SJCRH30 (cell line): ENCODE measurements around the gene AK1. TPM values are rescaled to one million over a fixed set of nuclear protein-coding genes. Genes with fewer than 3 reads are reported as not detected.

Source experiments
- DNase-seq, 2 experiments: peaks; one replicate each; pipeline ENCODE4 v3.0.0-alpha.2; 2015 to 2020
- H3K27ac ChIP-seq: fragments of 250-450 bp; sonication (Bioruptor Pico); 2 replicates; pipeline ENCODE4 v1.5.1; 2020; ENCODE audit warnings: mild to moderate bottlenecking, moderate library complexity
- H3K27me3 ChIP-seq: fragments of 250-450 bp; sonication (Bioruptor Pico); 2 replicates; pipeline ENCODE4 v1.5.1; 2020; ENCODE audit warnings: mild to moderate bottlenecking, moderate library complexity
- H3K36me3 ChIP-seq: fragments of 250-450 bp; sonication (Bioruptor Pico); 2 replicates; pipeline ENCODE4 v1.5.1; 2020; ENCODE audit warnings: mild to moderate bottlenecking, moderate library complexity
- H3K4me1 ChIP-seq: fragments of 250-450 bp; sonication (Bioruptor Pico); 2 replicates; pipeline ENCODE4 v1.5.1; 2020; ENCODE audit warnings: mild to moderate bottlenecking, moderate library complexity
- H3K4me3 ChIP-seq: fragments of 250-450 bp; sonication (Bioruptor Pico); 2 replicates; pipeline ENCODE4 v1.5.1; 2020; ENCODE audit warnings: mild to moderate bottlenecking, moderate library complexity
- H3K9me3 ChIP-seq: fragments of 250-450 bp; sonication (Bioruptor Pico); replicated peaks from 2 replicates; pipeline ENCODE4 v1.5.1; 2020; ENCODE audit warnings: mild to moderate bottlenecking, moderate library complexity
- total RNA-seq: library from RNA; depleted of rRNA; stranded (reverse); fragments of >200 nt; shearing (Covaris generic); gene quantifications from 2 replicates; pipeline ENCODE4 v1.2.3, GENCODE V29; 2014

Gene AK1
- total RNA-seq, 1 experiment from 2014 or later: 31.4 TPM

DNA sequence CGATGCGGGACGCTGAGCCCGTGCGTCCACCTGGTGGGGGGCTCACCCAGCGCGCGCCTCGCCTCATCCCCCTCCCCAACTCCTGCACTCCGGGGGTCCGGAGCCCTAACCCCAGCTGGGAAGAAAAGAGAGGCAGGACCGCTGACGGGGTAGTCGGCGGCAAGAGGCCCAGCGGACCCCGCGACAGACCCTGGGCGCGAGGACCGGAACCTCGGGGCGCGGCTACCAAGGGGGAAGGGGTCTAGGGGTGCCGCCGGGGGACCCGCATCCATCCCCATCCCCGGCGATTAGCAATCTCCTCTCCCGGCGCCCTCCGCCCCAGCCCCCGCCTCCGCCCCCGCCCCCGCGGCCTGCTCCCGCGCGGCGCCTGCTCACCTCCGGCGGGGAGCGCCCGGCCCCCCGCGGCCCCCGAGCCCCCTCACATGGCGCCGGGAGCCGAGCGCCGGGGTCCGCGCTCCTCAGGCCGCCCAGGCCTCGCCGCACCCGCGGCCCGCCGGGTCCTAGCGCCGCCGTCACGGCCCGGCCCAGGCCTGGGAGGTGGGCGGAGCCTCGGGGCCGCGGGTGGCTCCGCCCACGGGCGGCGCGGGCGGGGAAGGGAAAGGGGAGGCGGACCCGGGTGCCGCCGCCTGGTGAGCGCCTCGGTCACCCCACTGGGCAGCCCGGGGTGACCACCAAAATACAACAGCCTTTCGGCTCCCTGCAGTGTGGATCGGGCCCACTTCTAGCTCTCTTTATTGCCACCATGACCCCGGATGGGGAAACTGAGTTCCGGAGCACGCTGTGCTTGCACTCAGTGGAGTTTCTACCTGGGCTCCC, 21.9 kb upstream of the AK1 start, which contains the start of gene ST6GALNAC6:
TSS of gene ST6GALNAC6 (minus strand) at position 476 of the 816 bp plus-strand sequence. CDS start 1,622 bp downstream, outside the sequence.
- Histone ChIP-seq H3K4me1 (peaks cover 28% of the 10 kb centered on the region), H3K36me3 (peaks cover 27% of the 10 kb centered on the region), H3K9me3 (0 out of 2 replicates have a peak, but pooled peaks cover 4% of the 10 kb centered on the region), H3K4me3 (peak within 1 kb of the TSS; percentile 100), H3K27me3 (no peaks in the 10 kb centered on the region), H3K27ac (peak within 1 kb of the TSS; percentile 83)
- DNase-seq: peak; percentile 76 to 87

DNA sequence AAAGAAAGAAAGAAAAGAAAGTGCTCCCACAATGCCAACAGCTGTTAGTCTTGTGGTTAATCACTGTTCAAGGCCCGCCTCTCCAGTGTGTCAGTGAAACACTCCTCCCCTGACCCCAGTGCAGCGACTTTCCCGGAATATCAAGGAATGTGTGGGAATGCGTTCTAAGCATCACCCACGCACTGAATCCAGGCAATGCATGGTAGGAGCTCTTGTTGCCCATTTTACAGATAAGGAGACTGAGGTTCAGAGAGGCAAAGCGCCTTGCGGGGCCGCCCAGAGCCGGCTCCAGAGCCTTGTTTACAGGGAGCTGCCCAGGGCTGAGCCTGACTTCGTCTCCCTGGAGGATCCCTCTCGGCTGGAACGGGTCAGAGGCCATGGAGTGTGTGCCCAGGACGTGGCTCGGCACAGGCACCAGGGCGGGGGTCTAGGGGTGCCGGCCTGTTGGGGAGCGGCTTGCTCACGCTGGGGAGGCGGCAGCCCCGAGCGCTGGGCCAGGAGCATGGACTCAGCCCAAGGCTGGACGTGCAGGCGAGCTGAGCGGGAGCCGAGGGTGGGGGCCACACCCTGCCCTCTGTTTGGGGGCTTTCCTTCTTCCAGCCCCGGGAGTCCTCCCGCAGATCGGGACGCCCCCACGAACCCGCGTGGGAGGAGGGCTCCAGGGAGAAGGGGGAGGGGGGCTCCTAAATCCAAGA, 21.1 kb upstream of the AK1 start:
- peaks cover 35% of the 10 kb centered on the region for H3K36me3 ChIP-seq
- peak overlapping the region; percentile 83 for H3K27ac ChIP-seq
- H3K4me3 ChIP-seq: peak overlapping the region; percentile 100
- peak; percentile 70 to 77 for DNase-seq
- H3K27me3 ChIP-seq: no peaks in the 10 kb centered on the region
- H3K4me1 ChIP-seq: peaks cover 25% of the 10 kb centered on the region
- 0 out of 2 replicates have a peak, but pooled peaks cover 4% of the 10 kb centered on the region for H3K9me3 ChIP-seq

DNA sequence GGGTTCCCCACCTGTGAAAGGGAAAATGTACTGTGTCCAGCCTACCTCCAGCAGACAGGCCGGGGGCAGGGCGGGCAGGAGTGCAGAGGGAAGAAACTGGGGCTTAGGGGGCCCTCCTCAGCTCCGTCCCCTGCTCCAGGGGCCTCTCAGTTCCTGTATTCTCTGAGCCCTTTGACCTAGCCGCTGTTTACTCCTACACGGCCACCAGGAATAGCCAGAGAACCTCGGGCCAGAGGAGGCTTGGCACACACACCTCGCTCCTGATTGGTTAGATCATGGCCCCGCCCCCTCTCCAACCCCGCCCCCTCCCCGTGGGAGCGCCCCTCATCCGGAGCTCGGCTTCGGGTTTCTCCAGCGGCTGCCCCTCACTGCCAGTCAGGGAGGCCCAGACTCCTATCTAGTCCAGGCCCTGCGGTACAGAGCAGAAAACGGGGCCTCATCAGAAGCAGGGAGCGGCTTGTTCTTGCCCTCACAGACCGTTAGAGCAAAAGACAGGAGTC, 19.8 kb upstream of the AK1 start:
- no peaks in the 10 kb centered on the region for H3K27me3 ChIP-seq
- H3K4me3 ChIP-seq: no peak overlapping the region
- H3K36me3 ChIP-seq: peaks cover 48% of the 10 kb centered on the region
- H3K9me3 ChIP-seq: 0 out of 2 replicates have a peak, but pooled peaks cover 4% of the 10 kb centered on the region
- DNase-seq: peak; percentile 92 to 94
- H3K27ac ChIP-seq: no peak overlapping the region; the same call in 1 of the 2 replicates
- peaks cover 19% of the 10 kb centered on the region for H3K4me1 ChIP-seq

DNA sequence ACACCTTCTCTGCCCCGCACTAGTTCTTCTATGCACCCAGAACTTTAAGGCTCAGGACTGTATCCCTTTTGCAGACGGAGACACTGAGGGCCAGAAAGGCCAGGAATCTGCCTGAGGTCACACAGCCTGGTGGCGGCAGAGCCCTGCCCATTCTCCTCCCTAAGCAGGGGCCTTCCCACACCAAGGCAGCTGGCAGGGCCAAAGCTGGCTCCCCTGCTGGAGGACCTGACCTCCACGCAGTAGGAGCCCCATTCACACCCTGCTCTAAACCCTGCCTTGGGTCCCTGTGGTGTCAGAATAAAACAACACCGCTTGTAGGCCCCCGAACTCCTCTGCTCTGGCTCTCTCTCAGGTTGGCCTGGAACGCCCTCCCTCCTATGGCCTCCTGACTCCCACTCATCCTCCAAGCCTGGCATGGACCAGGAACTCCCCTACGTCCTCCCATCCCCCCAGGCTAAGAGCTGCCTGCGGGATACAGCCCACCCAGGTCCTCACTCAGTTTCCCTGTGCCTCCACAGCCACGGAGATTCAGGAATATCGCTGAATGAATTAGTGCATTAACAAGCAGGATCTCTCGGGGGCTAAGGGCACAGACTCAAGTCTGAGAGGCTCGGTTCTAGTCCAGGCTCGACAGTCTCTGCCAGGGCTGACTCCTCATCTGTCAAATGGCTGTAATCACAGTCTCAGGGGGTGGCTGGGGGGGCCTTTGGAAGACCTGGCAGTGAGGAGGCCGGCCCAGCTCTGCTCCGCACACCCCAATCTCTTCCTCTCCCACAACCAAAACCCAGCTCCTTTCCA, 19.1 kb upstream of the AK1 start:
- no peak for DNase-seq
- H3K4me1 ChIP-seq: peaks cover 19% of the 10 kb centered on the region
- no peak overlapping the region for H3K27ac ChIP-seq
- no peaks in the 10 kb centered on the region for H3K27me3 ChIP-seq
- 0 out of 2 replicates have a peak, but pooled peaks cover 4% of the 10 kb centered on the region for H3K9me3 ChIP-seq
- peaks cover 50% of the 10 kb centered on the region for H3K36me3 ChIP-seq
- no peak overlapping the region for H3K4me3 ChIP-seq

DNA sequence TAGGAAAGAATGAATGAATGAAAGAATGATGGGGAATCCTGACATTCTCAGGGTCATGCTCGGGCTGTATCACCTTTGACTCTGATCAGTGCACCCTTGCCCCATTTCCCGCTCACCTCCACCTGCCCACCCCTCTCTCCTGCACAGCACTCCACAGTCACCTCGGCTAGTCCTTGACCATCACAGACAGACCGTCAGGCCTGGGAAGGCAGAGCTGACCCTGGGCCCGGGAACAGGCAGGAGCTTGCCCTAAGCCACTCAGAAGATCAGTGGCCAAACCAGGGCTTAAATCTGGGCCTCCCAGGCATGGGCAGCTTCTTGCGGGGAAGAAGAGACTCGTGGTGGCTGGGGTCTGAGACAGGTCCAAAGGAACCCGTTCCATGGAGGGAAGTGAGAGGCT, 18.3 kb upstream of the AK1 start:
- H3K27ac ChIP-seq: no peak overlapping the region
- no peak overlapping the region for H3K4me3 ChIP-seq
- H3K9me3 ChIP-seq: 0 out of 2 replicates have a peak, but pooled peaks cover 4% of the 10 kb centered on the region
- peaks cover 16% of the 10 kb centered on the region for H3K4me1 ChIP-seq
- no peaks in the 10 kb centered on the region for H3K27me3 ChIP-seq
- no peak for DNase-seq
- peaks cover 53% of the 10 kb centered on the region for H3K36me3 ChIP-seq

DNA sequence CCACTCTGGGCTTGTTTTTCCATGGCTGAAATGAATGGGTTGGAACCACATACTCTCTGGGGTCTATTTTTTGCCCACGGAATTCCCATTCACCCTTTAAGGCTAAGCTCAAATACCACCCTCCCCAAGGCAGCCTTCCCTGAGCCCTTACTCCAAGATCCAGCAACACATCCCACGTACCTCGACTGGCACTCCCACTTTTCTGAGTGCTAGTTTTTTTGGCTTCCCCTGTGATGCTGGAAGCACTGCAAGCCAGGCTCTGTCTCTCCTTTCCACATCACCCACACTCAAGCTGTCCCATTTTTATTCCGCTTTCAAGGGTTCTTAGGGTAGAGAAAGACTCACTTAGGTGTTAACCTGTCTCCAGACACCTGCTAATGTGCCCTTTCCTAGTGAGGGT, 15.9 kb upstream of the AK1 start:
- Histone ChIP-seq H3K36me3 (peaks cover 58% of the 10 kb centered on the region), H3K9me3 (0 out of 2 replicates have a peak, but pooled peaks cover 4% of the 10 kb centered on the region), H3K27ac (no peak overlapping the region), H3K4me1 (peaks cover 10% of the 10 kb centered on the region), H3K27me3 (no peaks in the 10 kb centered on the region), H3K4me3 (no peak overlapping the region)
- no peak for DNase-seq

DNA sequence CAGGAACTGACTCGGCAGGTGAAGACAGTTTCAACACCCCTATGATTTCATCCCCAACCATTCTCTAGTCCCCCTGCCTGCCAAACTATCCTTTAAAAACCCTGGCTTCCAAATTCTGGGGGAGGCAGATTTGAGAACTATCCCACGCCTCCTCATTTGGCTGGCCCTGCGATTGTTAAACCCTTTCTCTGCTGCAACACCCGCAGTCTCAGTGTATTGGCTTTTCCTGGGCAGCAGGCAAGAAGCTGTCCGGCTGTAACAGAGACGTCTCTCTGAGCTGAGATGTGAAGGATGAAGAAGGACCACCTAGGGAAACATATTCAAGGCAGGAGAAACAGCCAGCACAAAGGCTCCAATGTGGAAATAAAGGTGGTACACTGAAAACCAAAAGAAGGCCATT, 15.4 kb upstream of the AK1 start:
- peaks cover 58% of the 10 kb centered on the region for H3K36me3 ChIP-seq
- peaks cover 7% of the 10 kb centered on the region for H3K4me1 ChIP-seq
- no peak overlapping the region for H3K4me3 ChIP-seq
- H3K9me3 ChIP-seq: 0 out of 2 replicates have a peak, but pooled peaks cover 4% of the 10 kb centered on the region
- H3K27ac ChIP-seq: no peak overlapping the region
- no peaks in the 10 kb centered on the region for H3K27me3 ChIP-seq
- DNase-seq: no peak

DNA sequence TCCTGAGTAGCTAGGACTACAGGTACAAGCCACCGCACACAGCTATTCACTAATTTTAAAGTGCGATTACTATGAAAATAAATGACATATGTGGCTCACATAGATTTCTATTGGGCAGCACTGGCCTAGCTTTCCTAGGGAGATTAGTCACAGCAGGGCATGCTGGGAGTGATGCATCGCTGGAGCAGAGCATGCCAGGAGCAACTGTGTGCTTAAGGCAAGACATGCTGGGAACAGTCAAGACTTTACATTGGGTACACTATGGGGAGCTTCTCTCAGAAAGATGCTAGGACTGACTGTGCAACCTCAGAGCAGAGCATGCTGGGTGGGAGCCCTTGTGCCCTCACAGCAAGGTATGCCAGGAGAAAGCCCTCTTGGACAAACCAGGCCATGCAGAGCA, 12.6 kb upstream of the AK1 start:
- Histone ChIP-seq H3K4me3 (no peak overlapping the region), H3K27me3 (no peaks in the 10 kb centered on the region), H3K36me3 (peaks cover 51% of the 10 kb centered on the region), H3K9me3 (0 out of 2 replicates have a peak, but pooled peaks cover 4% of the 10 kb centered on the region), H3K27ac (no peak overlapping the region), H3K4me1 (peaks cover 1% of the 10 kb centered on the region; the same call in 1 of the 2 replicates)
- no peak for DNase-seq

DNA sequence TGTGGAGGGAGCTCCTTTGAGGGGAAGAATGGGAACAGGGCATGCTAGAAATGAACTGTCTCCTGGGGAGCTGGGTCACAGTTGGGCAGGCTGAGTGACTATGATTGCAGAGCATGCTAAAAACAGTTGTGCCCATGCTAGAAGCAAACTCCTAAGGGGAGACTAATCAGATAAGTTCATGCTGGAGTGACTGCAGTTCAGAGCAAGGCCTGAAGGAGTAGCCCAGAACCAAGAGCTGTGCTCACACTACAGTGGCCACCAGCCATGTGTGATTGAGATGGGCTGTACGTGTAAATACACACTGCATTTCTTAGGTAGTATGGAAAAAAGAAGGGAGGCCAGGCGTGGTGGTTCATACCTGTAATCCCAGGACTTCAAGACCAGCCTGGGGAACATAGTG, 10.3 kb upstream of the AK1 start:
- Histone ChIP-seq H3K27me3 (no peaks in the 10 kb centered on the region), H3K9me3 (no peaks in the 10 kb centered on the region), H3K27ac (no peak overlapping the region), H3K4me3 (no peak overlapping the region), H3K4me1 (peaks cover 12% of the 10 kb centered on the region; the same call in 1 of the 2 replicates), H3K36me3 (peaks cover 28% of the 10 kb centered on the region)
- DNase-seq: no peak

DNA sequence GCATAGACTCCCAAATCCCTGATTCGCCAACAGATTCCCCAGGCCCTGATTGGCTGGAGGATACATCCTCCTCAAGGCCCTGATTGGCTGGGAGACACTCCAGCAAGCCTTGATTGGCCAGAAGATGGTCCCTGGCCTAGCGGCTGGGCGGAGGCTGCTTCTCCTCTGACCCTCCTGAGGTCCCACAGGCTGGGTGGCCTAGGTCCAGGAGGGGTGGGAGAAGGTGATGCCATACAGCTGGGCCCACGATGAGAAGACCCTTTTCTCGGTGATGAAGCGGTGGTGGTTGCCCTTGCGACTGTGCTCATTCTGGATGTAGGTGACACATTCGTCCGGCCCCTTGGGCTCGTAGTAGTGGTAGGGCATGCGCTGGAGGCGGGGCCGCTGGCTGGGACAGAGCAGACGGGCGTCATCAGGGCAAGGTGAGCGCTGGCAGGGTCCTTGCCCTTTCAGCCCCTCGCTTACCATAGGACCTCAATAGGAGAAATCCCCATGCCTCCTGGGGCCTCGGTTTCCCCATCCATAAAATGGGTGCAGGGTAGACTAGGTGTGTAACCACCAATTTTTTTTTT, 9.0 kb upstream of the AK1 start:
- Histone ChIP-seq H3K4me1 (peaks cover 15% of the 10 kb centered on the region; the same call in 1 of the 2 replicates), H3K27me3 (no peaks in the 10 kb centered on the region), H3K4me3 (no peak overlapping the region), H3K36me3 (peaks cover 21% of the 10 kb centered on the region), H3K9me3 (no peaks in the 10 kb centered on the region), H3K27ac (no peak overlapping the region)
- DNase-seq: peak; percentile 50 to 58

DNA sequence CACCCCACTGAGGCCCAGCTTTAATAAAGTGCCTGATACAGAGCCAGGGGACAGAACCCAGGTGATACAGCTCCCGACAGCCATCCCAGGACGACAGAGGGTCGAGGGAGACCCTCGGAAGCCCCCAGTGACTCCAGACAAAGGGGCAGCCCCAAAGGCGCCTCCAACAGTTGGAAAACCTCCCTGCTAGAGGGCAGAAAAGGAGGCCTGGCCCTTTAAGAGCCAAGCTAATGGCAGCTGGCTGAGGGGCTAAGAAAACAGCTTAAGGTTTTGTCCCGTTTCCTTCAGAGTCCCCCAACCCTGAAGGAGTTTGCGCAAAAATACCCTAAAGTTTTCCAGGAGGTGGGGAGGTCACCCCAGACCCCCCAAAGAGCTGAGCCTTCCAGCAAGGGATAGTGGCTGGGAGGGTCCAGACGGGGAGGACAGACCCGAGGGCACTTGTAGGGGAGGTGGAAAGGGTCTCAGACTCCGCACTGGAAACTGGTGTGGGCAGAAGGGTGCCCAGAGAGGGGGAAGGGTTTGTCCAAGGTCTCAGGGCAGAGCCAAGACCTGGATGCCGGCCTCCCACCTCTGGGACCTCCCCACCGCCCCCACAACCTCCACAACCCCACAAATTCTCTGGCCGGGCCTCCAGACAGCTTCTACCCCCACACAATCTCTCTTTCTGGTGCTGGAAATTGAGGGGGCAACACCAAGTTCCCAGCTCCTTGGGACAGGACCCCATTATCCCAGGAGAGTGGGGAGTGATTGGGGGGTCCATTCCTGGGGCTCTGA, 8.2 kb upstream of the AK1 start:
- H3K27ac ChIP-seq: no peak overlapping the region
- no peaks in the 10 kb centered on the region for H3K27me3 ChIP-seq
- H3K9me3 ChIP-seq: no peaks in the 10 kb centered on the region
- DNase-seq: no peak
- peaks cover 15% of the 10 kb centered on the region; the same call in 1 of the 2 replicates for H3K4me1 ChIP-seq
- H3K4me3 ChIP-seq: no peak overlapping the region
- H3K36me3 ChIP-seq: peaks cover 19% of the 10 kb centered on the region

DNA sequence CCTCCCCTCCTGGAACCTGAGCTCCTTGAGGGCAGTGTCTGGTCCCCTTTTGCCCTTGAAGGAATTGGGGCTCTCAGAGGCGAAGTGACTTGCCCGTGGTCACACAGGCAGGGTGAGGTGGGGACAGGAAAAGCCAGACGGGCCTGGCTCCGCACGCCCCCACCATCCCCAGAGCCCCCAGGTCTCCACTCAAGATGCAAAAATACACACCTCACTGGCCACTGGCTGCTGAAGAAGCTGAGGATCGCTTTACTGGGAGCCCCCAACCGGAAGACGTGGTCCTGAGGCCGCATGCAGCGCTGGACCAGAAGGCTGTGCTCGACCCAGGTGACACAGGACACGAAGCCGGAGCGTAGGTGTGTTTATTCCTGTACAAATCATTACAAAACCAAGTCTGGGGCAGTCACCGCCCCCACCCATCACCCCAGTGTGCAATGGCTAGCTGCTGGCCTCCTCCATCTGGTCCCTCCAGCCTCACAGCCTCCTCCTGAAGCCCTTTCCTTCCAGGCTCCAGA, 7.6 kb upstream of the AK1 start:
- H3K36me3 ChIP-seq: peaks cover 19% of the 10 kb centered on the region
- H3K4me3 ChIP-seq: no peak overlapping the region
- H3K4me1 ChIP-seq: peaks cover 15% of the 10 kb centered on the region; the same call in 1 of the 2 replicates
- H3K27me3 ChIP-seq: no peaks in the 10 kb centered on the region
- no peak for DNase-seq
- H3K9me3 ChIP-seq: no peaks in the 10 kb centered on the region
- H3K27ac ChIP-seq: no peak overlapping the region

DNA sequence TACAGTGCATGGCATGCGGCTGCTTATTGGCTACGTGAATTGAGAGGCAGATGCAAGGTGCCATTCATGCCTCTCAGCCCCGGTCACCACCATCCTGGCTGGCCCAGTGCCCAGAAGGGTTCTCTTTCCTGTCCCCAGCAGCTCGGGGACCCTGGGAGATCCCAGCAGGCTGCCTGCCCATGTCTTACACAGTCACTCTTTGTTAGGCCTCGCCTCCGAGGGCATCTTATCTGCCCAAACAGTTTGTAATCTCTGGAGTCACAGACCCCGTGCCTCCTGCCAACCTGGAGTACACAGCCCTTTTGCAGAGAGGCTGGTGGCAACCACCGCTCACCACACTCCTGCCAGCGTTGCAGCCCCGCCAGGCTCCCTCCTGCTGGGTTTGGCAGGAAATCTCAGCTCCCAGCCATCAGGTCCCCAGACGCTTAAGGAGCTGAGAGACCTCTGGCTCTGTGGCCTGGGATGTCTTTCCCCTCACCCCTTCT, 7.0 kb upstream of the AK1 start:
- peaks cover 19% of the 10 kb centered on the region for H3K36me3 ChIP-seq
- H3K27ac ChIP-seq: no peak overlapping the region
- no peaks in the 10 kb centered on the region for H3K27me3 ChIP-seq
- H3K4me1 ChIP-seq: peaks cover 15% of the 10 kb centered on the region; the same call in 1 of the 2 replicates
- DNase-seq: peak; percentile 60 to 67
- H3K9me3 ChIP-seq: no peaks in the 10 kb centered on the region
- H3K4me3 ChIP-seq: no peak overlapping the region
